UCSD-AML1 (cell line): ENCODE results near the gene PLXNB2.
"Not testable (repeated sequence)": the region's sequence is repeated elsewhere in the genome, so short reads cannot be mapped to it uniquely, and the experiment has no call there.

ENCODE experiments used
- DNase-seq: peaks from one replicate; lab custom pipeline; 2025; ENCODE audit not compliant: unreplicated experiment; lab: John Stamatoyannopoulos, UW

The PLXNB2 gene, protein sequence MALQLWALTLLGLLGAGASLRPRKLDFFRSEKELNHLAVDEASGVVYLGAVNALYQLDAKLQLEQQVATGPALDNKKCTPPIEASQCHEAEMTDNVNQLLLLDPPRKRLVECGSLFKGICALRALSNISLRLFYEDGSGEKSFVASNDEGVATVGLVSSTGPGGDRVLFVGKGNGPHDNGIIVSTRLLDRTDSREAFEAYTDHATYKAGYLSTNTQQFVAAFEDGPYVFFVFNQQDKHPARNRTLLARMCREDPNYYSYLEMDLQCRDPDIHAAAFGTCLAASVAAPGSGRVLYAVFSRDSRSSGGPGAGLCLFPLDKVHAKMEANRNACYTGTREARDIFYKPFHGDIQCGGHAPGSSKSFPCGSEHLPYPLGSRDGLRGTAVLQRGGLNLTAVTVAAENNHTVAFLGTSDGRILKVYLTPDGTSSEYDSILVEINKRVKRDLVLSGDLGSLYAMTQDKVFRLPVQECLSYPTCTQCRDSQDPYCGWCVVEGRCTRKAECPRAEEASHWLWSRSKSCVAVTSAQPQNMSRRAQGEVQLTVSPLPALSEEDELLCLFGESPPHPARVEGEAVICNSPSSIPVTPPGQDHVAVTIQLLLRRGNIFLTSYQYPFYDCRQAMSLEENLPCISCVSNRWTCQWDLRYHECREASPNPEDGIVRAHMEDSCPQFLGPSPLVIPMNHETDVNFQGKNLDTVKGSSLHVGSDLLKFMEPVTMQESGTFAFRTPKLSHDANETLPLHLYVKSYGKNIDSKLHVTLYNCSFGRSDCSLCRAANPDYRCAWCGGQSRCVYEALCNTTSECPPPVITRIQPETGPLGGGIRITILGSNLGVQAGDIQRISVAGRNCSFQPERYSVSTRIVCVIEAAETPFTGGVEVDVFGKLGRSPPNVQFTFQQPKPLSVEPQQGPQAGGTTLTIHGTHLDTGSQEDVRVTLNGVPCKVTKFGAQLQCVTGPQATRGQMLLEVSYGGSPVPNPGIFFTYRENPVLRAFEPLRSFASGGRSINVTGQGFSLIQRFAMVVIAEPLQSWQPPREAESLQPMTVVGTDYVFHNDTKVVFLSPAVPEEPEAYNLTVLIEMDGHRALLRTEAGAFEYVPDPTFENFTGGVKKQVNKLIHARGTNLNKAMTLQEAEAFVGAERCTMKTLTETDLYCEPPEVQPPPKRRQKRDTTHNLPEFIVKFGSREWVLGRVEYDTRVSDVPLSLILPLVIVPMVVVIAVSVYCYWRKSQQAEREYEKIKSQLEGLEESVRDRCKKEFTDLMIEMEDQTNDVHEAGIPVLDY (N-terminal part only)

DNA sequence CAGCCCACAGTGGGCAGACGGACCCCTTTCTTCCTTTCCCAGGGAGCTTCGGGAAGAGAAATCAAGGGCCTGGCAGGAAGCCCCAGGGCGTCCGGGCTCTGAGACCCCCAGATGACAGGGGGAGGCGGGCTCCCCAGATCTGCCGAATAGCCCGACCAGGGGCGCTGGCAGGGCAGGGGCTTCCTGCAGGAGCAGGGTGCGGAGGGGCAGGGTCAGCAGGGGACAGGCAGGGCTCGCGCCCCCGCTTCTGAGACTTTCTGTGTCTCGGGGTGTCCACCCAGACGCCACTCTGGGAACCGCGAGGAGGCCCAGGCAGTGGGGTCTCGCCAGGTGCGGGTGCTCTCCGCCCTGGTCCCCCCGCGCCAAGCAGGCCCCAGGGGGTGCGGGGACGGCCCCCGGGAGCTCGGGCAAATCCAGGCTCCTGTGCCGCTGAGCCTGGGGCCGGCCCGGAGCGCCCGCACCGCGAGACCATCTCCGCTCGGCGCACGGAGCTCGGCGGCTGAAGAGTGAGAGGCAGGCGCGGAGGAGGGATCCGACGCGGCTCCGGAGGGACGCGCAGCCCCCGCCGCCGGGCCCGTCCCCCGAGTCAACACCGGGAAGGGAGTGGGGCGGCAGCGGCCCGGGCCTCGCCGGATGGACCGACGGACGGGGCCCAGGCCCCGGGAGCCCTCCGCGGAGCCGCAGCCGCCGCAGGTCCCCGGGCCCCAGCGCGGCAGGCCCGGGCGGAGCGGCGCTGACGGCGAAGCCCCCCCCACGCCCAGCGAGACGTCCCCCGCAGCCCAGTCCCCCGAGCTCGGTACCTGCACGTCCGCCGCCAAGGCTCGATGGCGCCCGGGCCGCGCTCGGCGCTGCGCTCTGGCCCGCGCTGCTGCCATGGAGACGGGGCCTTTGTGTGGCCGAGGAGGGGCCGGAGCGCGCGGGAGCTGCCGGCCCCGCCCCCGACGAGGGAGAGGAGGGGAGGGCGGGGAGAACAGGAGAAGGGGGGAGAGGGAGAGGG is at the start of gene PLXNB2:
TSS of gene PLXNB2 (minus strand) at position 894 of the 997 bp plus-strand sequence. CDS start 17,062 bp downstream, outside the sequence.
- DNase-seq = peak; percentile 85

DNA sequence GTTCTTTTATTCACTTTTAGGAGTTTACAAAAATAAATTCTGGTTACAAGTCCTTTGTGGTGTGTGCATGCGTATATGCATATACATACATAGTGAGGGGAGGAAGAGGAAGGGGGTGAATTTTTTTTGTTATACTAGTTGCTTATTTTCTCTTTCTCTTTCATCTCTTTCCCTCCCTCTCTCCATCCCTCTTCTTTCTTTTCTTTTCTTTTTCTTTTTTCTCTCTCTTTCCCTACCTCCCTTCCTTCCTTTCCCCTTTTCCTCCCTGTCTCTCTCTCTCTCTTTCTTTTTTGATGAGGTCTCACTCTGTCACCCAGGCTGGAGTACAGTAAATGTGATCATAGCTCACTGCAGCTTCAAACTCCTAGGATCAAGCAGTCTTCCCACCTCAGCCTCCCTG is 49.8 kb upstream of the PLXNB2 start:
- DNase-seq = no peak

DNA sequence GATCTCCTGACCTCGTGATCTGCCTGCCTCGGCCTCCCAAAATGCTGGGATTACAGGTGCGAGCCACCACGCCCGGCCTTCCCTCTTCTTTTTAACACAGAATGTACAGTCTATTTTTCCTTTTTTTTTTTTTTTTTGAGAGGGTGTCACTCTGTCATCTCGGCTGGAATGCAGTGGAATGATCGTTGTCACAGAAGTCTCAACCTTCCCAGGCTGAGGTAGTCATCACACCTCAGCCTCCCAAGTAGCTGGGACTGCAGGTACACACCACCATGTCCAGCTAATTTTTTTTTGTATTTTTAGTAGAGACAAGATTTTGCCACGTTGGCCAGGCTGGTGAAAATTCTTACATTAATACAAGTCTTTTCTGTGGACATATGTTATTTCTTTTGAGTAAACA is 48.7 kb upstream of the PLXNB2 start:
- DNase-seq = no peak

DNA sequence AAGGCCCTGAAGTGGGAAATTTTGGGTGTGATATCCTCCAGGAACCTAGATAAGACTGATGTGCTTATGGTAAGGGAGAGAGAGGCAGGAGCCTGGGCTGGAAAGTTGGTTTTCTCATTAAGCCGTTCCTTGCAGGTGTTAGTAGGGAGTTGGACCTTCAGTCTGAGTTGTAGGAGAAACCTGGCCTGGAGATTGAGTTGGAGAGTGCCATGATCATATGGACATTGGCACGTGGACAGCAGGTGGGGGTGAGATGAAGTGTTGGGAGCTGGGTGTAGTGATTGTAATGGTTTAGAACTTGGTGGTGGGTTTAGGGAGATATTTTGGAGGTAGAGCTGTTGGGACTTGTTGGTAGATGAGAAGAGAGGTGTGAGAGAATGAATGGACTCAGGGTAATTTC is 40.6 kb upstream of the PLXNB2 start:
- DNase-seq = no peak

DNA sequence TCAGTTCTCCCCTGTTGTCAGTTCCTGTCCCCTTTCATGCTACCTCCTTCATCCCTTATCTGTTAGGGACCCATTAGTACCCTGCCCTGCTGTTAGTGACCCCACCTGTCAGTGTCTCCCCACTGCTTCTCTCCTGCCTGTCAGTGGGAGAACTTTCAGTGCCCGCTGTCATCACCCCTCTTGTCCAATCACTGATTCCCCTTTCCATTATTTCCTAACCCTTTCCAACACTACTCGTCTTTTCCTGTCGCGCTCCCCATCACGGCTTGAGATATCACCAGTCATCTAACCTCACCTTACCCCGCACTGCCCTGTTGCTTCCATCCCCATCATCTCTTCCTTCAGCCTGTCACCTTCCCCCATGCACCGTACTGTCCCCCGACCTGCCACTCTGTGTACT is 39.7 kb upstream of the PLXNB2 start:
- no peak for DNase-seq

DNA sequence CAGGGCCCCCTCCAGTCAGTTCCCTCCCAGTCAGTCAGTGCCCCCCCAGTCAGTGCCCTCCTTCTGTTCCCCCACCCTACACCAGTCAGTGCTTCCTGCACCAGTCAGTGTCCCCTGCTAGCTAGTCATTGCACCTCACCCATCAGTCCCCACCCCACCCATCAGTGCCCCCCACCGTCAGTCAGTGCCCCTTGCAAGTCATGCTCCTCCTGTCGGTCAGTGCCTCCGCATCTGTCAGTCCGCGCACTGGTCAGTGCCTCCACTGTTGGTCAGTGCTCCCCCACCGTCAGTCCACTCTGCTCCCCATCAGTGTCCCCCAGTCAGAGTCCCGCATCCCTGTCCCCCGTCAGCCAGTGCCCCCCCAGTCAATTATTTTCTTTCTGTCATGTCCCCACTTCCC is 39.0 kb upstream of the PLXNB2 start:
- no peak for DNase-seq

DNA sequence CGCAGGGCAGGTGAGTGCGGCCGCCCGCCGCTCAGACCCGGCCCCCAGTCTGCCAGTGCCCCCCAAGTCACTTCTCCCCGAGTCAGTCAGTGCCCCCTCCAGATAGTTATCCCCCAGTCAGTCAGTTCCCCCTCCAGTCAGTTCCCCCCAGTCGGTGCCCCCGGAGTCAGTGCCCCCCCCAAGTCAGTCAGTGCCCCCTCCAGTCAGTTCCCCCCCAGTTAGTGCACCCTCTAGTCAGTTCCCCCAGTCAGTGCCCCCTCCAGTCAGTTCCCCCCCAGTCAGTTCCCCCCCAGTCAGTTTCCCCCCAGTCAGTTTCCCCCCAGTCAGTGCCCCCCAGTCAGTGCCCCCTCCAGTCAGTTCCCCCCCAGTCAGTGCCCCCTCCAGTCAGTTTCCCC is 36.1 kb upstream of the PLXNB2 start:
- DNase-seq = no peak

DNA sequence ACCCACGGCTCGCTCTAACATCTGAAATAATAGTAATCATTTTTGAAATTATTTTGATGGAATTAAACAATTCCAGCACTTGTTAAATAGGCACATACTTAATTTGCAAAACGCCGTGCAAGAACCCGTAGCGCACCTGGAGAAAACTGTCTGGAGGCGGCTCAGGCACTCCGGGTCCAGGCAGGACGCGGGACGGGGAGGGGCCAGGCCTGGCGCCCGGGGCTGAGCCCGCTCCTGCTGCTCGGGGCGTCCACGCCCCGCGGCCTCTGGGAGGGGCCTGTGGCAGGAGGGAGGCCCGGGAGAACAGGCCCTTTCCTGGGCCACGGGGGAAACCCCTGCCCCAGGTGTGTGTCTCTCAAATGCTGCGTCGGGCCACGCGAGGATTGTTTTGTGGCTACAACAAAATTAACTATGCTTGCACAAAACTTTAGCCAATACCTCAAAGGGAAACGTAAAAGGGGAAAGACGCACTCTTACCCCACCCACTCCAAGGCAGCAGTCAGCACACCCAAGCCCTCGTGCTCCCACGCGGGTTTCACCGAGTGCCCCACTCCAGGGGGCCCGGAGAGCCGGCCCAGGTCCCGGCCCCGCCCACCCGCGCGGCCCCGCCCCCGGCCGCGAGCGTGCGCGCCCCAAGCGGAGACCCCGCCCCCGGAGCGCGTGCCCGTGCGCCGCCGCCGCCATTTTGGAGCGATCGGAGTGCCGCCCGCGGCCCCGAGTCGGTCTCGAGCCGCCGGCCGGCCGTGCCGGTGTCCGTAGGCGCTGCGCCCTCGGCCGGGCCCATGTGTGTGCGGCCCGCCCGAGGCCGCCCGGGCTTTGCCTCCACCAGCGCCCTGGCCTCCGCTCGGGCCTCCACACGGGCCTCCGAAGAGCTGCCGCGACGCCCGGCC is 35.5 kb upstream of the PLXNB2 start, which contains the start of gene PPP6R2:
TSS of gene PPP6R2 (plus strand) at position 677 of the 890 bp plus-strand sequence. CDS start 50,582 bp downstream, outside the sequence.
- DNase-seq = peak; percentile 78

DNA sequence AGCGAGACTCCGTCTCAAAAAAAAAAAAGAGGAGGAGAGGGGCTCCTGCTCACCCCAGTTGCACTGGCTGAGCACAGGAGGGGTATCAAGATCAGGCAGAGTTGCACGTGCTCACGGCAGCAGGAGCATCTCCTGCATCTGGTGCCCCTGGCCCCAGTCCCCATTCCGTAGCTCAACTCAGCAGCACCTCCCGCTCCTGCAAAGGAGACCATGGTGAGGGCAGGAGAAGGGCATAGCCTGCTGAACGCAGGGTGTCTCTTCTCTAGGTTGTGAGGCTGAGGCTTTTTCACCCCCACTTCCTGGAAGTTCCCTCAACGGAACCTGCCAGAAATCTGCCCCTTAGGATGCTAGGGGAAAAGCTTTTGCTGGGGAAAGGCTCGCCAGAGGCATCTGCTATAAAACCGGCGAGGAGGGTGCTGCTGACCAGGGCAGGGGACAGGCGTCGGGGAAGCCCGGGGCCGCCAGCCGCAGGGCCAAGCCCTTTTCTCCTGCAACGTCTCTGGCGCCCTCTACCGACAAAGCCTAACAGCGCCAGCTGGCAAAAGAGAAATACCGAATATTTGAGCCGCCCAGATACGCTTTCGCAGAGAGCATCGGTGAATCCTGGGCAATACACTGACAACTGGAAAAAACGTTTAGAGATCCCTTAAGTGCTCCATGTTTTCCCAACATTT is 34.7 kb upstream of the PLXNB2 start:
- DNase-seq = peak; percentile 83

DNA sequence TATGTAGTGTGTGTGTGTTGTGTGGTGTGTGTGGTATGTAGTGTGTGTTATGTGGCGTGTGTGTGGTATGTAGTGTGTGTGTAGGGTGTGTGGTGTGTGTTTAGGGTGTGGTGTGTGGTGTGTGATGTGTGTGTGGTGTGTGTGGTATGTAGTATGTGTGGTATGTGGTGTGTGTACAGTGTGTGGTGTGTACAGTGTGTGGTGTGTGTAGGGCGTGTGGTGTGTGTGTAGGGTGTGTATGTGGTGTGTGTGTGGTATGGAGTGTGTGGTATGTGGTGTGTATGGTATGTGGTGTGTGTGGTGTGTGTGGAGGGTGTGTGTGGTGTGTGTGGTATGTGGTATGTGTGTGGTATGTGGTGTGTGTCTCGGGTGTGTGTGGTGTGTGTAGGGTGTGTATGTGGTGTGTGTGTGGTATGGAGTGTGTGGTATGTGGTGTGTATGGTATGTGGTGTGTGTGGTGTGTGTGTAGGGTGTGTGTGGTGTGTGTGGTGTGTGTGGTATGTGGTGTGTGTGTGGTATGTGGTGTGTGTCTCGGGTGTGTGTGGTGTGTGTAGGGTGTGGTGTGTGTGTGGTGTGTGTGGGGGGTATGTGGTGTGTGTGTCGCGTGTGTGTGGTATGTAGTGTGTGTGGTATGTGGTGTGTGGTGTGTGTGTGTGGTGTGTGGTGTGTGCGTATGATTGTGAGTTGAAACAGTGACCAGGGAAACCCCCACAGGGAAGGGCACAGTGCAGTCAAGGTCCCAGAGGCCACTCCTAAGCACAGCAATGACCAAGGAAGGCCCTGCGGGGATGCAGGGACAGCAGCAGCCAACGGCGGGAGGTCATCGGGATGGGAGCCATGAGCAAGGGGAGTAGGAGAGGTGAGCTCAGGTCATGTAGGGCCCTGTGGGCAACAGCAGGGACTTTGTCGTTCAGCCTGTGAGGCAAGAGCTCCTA is 32.8 kb upstream of the PLXNB2 start:
- DNase-seq = no peak

DNA sequence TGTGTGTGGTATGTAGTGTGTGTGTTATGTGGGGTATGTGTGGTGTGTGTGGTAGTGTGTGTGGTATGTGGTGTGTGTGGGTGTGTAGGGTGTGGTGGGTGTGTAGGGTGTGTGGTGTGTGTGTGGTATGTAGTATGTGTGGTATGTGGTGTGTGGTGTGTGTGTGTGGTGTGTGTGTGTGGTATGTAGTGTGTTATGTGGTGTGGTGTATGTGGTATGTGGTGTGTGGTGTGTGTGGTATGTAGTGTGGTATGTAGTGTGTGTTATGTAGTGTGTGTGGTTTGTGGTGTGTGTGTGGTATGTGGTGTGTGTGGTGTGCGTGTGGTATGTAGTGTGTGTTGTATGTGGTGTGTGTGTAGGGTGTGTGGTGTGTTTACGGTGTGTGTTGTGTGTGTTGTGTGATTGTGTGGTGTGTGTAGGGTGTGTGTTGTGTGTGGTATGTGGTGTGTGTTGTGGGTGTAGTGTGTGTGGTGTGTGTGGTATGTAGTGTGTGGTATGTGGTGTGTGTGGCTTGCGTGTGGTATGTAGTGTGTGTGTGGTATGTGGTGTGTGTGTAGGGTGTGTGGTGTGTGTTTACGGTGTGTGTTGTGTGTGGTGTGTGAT is 31.5 kb upstream of the PLXNB2 start:
- no peak for DNase-seq

DNA sequence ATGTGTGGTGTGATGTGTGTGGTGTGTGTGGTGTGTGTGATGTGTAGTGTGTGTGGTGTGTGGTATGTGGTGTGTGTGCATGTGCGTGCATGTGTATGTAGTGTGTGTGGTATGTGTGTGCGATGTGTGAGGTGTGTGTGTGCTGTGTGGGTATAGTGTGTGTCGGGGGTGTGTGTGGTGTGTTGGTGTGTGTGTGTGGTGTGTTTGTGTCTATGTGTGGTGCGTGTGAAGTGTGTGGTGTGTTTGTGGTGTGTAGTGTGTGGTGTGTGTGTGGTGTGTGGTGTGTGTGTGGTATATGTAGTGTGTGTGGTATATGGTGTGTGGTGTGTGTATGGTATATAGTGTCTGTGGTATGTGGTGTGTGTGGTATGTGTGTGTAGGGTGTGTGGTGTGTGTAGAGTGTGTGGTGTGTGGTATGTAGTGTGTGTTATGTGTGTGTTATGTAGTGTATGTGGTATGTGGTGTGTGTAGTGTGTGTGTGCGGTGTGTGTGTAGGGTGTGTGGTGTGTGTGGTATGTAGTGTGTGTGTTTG is 30.7 kb upstream of the PLXNB2 start:
- no peak for DNase-seq

DNA sequence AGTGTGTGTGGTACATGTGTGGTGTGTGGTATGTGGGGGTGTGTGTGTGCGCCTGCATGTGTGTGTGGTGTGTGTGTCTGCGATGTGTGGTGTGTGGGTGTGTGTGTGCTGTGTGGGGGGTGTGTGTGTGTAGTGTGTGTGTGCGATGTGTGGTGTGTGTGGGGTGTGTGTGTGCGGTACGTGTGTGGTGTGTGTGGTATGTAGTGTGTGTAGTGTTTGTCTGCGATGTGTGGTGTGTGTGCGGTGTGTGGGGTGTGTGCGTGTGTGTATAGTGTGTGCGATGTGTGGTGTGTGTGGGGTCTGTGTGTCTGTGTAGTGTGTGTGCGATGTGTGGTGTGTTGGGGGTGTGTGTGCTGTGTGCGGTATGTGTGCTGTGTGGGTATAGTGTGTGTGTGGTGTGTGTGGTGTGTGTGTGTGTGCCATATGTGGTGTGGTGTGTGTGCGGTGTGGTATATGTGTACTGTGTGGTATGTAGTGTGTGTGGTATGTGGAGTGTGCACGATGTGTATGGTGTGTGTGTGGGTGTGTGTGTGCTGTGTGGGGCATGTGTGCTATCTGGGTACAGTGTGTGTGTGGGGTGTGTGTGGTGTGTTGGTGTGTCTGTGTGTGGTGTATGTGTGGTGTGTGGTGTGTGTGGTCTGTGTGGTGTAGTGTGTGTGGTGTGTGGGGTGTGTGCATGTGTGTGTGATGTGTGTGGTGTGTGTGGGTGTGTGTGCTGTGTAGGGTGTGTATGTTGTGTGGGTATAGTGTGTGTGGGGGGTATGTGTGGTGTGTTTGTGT is 30.0 kb upstream of the PLXNB2 start:
- no peak for DNase-seq

DNA sequence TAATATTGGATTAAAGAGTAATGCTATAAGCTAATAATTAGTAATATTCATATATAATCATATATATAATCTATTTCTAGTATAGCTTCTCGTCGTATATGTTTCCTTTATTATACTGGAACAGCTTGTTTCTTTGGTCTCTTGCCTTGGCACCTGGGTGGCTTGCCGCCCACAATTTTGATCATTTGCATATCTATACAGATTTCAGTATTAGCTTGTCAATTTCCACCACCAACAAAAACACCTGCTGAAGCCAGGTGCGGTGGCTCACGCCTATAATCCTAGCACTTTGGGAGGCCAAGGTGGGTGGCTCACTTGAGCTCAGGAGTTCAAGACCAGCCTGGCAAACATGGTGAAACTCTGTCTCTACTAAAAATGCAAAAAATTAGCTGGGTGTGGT is 27.0 kb upstream of the PLXNB2 start:
- DNase-seq = not testable (repeated sequence)

DNA sequence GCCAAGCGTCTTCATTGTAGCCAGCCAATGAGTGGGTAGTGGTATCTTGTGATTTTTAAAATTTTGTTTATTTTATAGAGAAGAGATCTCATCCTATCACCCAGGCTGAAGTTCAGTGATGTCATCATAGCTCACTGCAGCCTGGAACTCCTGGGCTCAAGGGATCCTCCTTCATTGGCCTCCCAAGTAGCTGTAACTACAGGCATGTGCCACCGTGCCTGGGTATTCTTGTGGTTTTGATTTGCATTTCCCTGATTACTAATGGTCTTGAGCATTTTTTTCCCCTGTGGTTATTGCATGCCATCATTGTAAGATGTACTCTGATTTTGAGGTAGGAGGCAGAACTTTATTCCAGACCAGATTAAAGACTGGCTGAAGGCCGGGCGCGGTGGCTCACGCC is 21.8 kb upstream of the PLXNB2 start:
- DNase-seq = no peak

DNA sequence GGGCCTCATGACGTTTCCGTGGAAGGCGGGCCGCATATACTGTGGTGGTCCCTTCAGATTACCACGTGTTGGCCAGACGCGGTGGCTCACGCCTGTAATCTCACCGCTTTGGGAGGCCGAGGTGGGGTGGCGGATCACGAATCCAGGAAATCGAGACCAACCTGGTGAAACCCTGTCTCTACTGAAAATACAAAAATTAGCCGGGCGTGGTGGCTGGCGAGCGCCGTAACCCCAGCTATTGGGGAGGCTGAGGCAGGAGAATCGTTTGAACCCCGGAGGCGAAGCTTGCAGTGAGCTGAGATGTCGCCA is 20.2 kb upstream of the PLXNB2 start:
- DNase-seq = no peak
